Pancreas (tissue), 10 donors: Measurements from ENCODE around the gene ZBTB16. TPM values are rescaled to one million over a fixed set of nuclear protein-coding genes. Genes with fewer than 3 reads are reported as not detected.

Source experiments
- ATAC-seq, 4 donors: fragments of 200-7000 bp; cut with Tn5 transposase; one replicate each; pipeline versions ENCODE4 v1.8.0 to v1.9.1; 2020; ENCODE audit warnings: mild to moderate bottlenecking in 4 of 4, moderate library complexity in 4 of 4
- DNase-seq, 6 donors: peaks; one replicate each; pipeline ENCODE4 v3.0.0-alpha.2; 2020
- FAIRE-seq: peaks from 2 replicates; lab custom pipeline; 2012; peaks lifted over from hg19 to GRCh38; lab: Jason Lieb, UNC
- H3K27ac ChIP-seq, 4 donors: fragments of 200-600 bp; sonication (generic); 1 replicate in 3 of 4; 2 replicates in 1 of 4; pipeline versions ENCODE4 v1.5.0 to v1.8.0; 2020
- H3K27me3 ChIP-seq, 4 donors: fragments of 200-600 bp; one replicate each; pipeline ENCODE4 v1.8.0; 2021
- H3K36me3 ChIP-seq, 3 donors: fragments of 200-600 bp; sonication (generic) in 1 of 3; one replicate each; pipeline versions ENCODE4 v1.5.0 to v1.8.0; 2020 to 2021
- H3K4me1 ChIP-seq, 3 donors: fragments of 200-600 bp; one replicate each; pipeline ENCODE4 v1.8.0; 2021
- H3K4me3 ChIP-seq, 4 donors: fragments of 200-600 bp; sonication (generic) in 2 of 4; one replicate each; pipeline versions ENCODE4 v1.5.0 to v1.8.0; 2020 to 2021
- H3K9me3 ChIP-seq, 4 donors: fragments of 200-600 bp; one replicate each; pipeline ENCODE4 v1.8.0; 2021
- CTCF ChIP-seq, 4 donors: fragments of 200-600 bp; sonication (generic) in 3 of 4; IDR thresholded peaks; one replicate each; pipeline versions ENCODE4 v1.5.0 to v1.8.0; 2021; ENCODE audit warnings: antibody characterized with exemption in 4 of 4
- whole genome bisulfite sequencing, 2 donors: extraction: QIAGEN DNeasy Blood & Tissue Kit; methylation state at CpG; one replicate each; pipeline ENCODE4 v1.1.7; 2013; 5-methylcytosine and 5-hydroxymethylcytosine counted together
- intact Hi-C, 3 donors: fragments of 100-400 bp; cut with DNase I; formaldehyde crosslinking; loops; one replicate each; pipeline versions ENCODE4 v1.11.1 to v1.14.2; 2022
- polyA plus RNA-seq, 2 donors: library from polyadenylated mRNA; stranded (reverse); fragments of 200-250 nt; gene quantifications; one replicate each; pipeline ENCODE4 v1.2.3, GENCODE V29; 2013
- total RNA-seq, 6 donors: library from RNA; stranded (reverse); fragmentation: NEBNext Ultra II Directional in 4 of 6; extraction: Animal tissue kit (Norgen Biotek cat#: 25700) in 4 of 6; gene quantifications; one replicate each; pipeline versions ENCODE4 v1.2.1 to v1.2.4, GENCODE V29; 2021 to 2023
- donor health status: healthy with polysubstance abuse.
- donor health status: DM: no; HTN: no; CAD: no; lungs with moderate emphysema.
- donor health status: DM: no; HTN: no; CAD: no.
- donor health status: control.
- donor health status: control.
- donor health status: Bipolar disorder and iron deficiency.
- donor health status: DM: yes; HTN: yes; CAD: no.
- donor health status: DM: no; HTN: no; CAD: no.
- donor health status: DM: no; HTN: no; CAD: no.
- donor health status: DM: yes; HTN: yes; CAD: no.

Gene ZBTB16
- total and polyA plus RNA-seq, 8 donors = 8.1 to 76.4 (median 42.3) TPM

- no peak overlapping the region for H3K27ac ChIP-seq
- TF ChIP-seq CTCF (IDR thresholded peaks at IDR 0.05) = no peak
- FAIRE-seq = no peak
These were observed 214.6 kb downstream of the ZBTB16 start for GRCh38 chr11:114273890-114274635.

GRCh38 chr11:114274637-114275036 lies 215.1 kb downstream of the ZBTB16 start:
- no peak for ATAC-seq
- intact Hi-C loops = no loop called here
- 55 to 62% methylated on average over 3 of the region's 3 CpGs for WGBS, 2 donors
- H3K36me3 ChIP-seq = no peaks in the 10 kb centered on the region
- no peak overlapping the region for H3K4me3 ChIP-seq
- no peaks in the 10 kb centered on the region for H3K4me1 ChIP-seq
- DNase-seq = no peak
- H3K9me3 ChIP-seq = peaks cover 0 to 4% (median 0%) of the 10 kb centered on the region in 4 donors
- FAIRE-seq = no peak
- no peak overlapping the region for H3K27ac ChIP-seq
- no peak for TF ChIP-seq CTCF (IDR thresholded peaks at IDR 0.05)
- H3K27me3 ChIP-seq = no peaks in the 10 kb centered on the region

More at GRCh38 chr11:114273890-114274635, 214.6 kb downstream of the ZBTB16 start:
- DNase-seq (no peak), ATAC-seq (no peak)
- no peaks in the 10 kb centered on the region for H3K36me3 ChIP-seq
- H3K4me3 ChIP-seq = no peak overlapping the region
- intact Hi-C loops = no loop called here
- WGBS, 2 donors = 57 to 67% methylated on average over 5 of the region's 5 CpGs
- peaks cover 0 to 4% (median 0%) of the 10 kb centered on the region in 4 donors for H3K9me3 ChIP-seq
- no peaks in the 10 kb centered on the region for H3K27me3 ChIP-seq
- H3K4me1 ChIP-seq = no peaks in the 10 kb centered on the region

- intact Hi-C loops = no loop called here
- no peak for ATAC-seq
- Histone ChIP-seq H3K27ac (no peak overlapping the region), H3K4me3 (no peak overlapping the region), H3K4me1 (no peaks in the 10 kb centered on the region), H3K27me3 (no peaks in the 10 kb centered on the region), H3K36me3 (no peaks in the 10 kb centered on the region), H3K9me3 (peaks cover 0 to 1% (median 0%) of the 10 kb centered on the region in 4 donors)
- 54 to 57% methylated on average over 3 of the region's 3 CpGs for WGBS, 2 donors
- TF ChIP-seq CTCF (IDR thresholded peaks at IDR 0.05) = no peak
- FAIRE-seq = no peak
- DNase-seq = no peak
These were observed 215.8 kb downstream of the ZBTB16 start for GRCh38 chr11:114275280-114275679.

- DNase-seq = no peak
These were observed 216.6 kb downstream of the ZBTB16 start for GRCh38 chr11:114276077-114276476.

More at GRCh38 chr11:114276077-114276476, 216.6 kb downstream of the ZBTB16 start:
- intact Hi-C loops = no loop called here
- H3K27ac ChIP-seq = no peak overlapping the region
- H3K4me3 ChIP-seq = no peak overlapping the region
- ATAC-seq = no peak
- 51 to 52% methylated on average over 5 of the region's 5 CpGs for whole genome bisulfite sequencing, 2 donors
- H3K4me1 ChIP-seq = no peaks in the 10 kb centered on the region
- TF ChIP-seq CTCF (IDR thresholded peaks at IDR 0.05) = no peak
- FAIRE-seq = no peak
- no peaks in the 10 kb centered on the region for H3K27me3 ChIP-seq
- H3K9me3 ChIP-seq = no peaks in the 10 kb centered on the region
- H3K36me3 ChIP-seq = no peaks in the 10 kb centered on the region
